GM12878 (cell line): ENCODE measurements around the gene SCUBE2. TPM values are rescaled to one million over a fixed set of nuclear protein-coding genes. Genes with fewer than 3 reads are reported as not detected.
"Not testable (repeated sequence)": the region's sequence is repeated elsewhere in the genome, so short reads cannot be mapped to it uniquely, and the experiment has no call there.

Experiments
- ATAC-seq: fragments of 200-7000 bp; cut with Tn5 transposase; 3 replicates; pipeline ENCODE4 v1.9.1; 2020; ENCODE audit warnings: mild to moderate bottlenecking, moderate library complexity
- BruUV-seq: library from RNA; stranded (reverse); fragments of 400-500 nt; replicated peaks from 2 replicates; lab custom pipeline; 2021; lab: Mats Ljungman, UMichigan
- CTCF ChIA-PET: fragments of 300-600 bp; sonication (Branson Sonifier 250); formaldehyde crosslinking; extraction: SDS; loops from one replicate; lab custom pipeline; 2021; ENCODE audit warnings: inconsistent platforms; lab: Yijun Ruan, JAX
- POLR2A ChIA-PET: fragments of 350-600 bp; formaldehyde crosslinking; extraction: SDS; loops from one replicate; lab custom pipeline; 2021; ENCODE audit warnings: inconsistent platforms; lab: Charles Lee
- RAD21 ChIA-PET: fragments of 300-600 bp; sonication (Branson Sonifier 250); formaldehyde crosslinking; loops from one replicate; lab custom pipeline; 2023; ENCODE audit warnings: antibody characterized with exemption; ENCODE audit not compliant: unreplicated experiment; lab: Charles Lee
- SMC1A ChIA-PET: fragments of 300-600 bp; sonication (Branson Sonifier 250); formaldehyde crosslinking; loops from one replicate; lab custom pipeline; 2023; ENCODE audit not compliant: unreplicated experiment, uncharacterized antibody; lab: Charles Lee
- DNase-seq: peaks from one replicate; pipeline ENCODE4 v3.0.0-alpha.2; 2011; ENCODE audit warnings: low read depth, low spot score
- FAIRE-seq: peaks from 3 replicates; lab custom pipeline; 2011; peaks lifted over from hg19 to GRCh38; lab: Jason Lieb, UNC
- H2AFZ ChIP-seq: 2 replicates; pipeline ENCODE4 v1.6.0; 2011; ENCODE audit warnings: low read depth, low read length, control low read depth; ENCODE audit not compliant: control insufficient read depth
- H3K27ac ChIP-seq: 2 replicates; pipeline ENCODE4 v1.5.1; 2011; ENCODE audit warnings: control low read depth; ENCODE audit not compliant: control insufficient read depth, insufficient read depth
- H3K27me3 ChIP-seq, 2 experiments: replicated peaks in 1 of 2; 2 replicates each; pipeline versions ENCODE4 v1.6.0 to v1.6.1; 2011; ENCODE audit warnings: low read length in 1 of 2; ENCODE audit not compliant: control insufficient read depth in 2 of 2, insufficient read depth in 2 of 2
- H3K36me3 ChIP-seq, 2 experiments: 2 replicates each; pipeline ENCODE4 v1.5.1; 2011; ENCODE audit warnings: low read length in 1 of 2; ENCODE audit not compliant: control insufficient read depth in 2 of 2, insufficient read depth in 2 of 2
- H3K4me1 ChIP-seq: 2 replicates; pipeline ENCODE4 v1.6.1; 2011; ENCODE audit warnings: mild to moderate bottlenecking, low read length, moderate library complexity, mixed read lengths; ENCODE audit not compliant: control insufficient read depth, insufficient read depth
- H3K4me2 ChIP-seq: 2 replicates; pipeline ENCODE4 v1.6.0; 2011; ENCODE audit warnings: control low read depth; ENCODE audit not compliant: control insufficient read depth, insufficient read depth
- H3K4me3 ChIP-seq: fragments of 200-600 bp; sonication (generic); 2 replicates; pipeline ENCODE4 v1.5.1; 2016
- H3K79me2 ChIP-seq: 2 replicates; pipeline ENCODE4 v1.6.0; 2011; ENCODE audit warnings: low read length; ENCODE audit not compliant: control insufficient read depth, insufficient read depth
- H3K9ac ChIP-seq: 2 replicates; pipeline ENCODE4 v1.8.0; 2011; ENCODE audit warnings: low read length, control low read depth, mixed read lengths; ENCODE audit not compliant: control insufficient read depth, insufficient read depth
- H3K9me3 ChIP-seq: replicated peaks from 3 replicates; pipeline ENCODE4 v1.5.1; 2011; ENCODE audit warnings: mild to moderate bottlenecking, low read length; ENCODE audit not compliant: control insufficient read depth, insufficient read depth
- H4K20me1 ChIP-seq: 2 replicates; pipeline ENCODE4 v1.6.0; 2011; ENCODE audit not compliant: control insufficient read depth, insufficient read depth
- E2F4 ChIP-seq: IDR thresholded peaks from 2 replicates; pipeline ENCODE4 v1.6.1; 2012; ENCODE audit warnings: low read depth, low read length, improper control_type of control experiment
- FOXK2 ChIP-seq: fragments of 450-650 bp; IDR thresholded peaks from 2 replicates; pipeline ENCODE4 v1.6.1; 2017; ENCODE audit warnings: mild to moderate bottlenecking, moderate library complexity
- IKZF2 ChIP-seq, 2 experiments: fragments of 450-650 bp; IDR thresholded peaks; 2 replicates each; pipeline ENCODE4 v1.6.1; 2017; ENCODE audit warnings: mild to moderate bottlenecking in 2 of 2, moderate library complexity in 2 of 2
- MEF2A ChIP-seq: IDR thresholded peaks from 2 replicates; pipeline ENCODE4 v1.6.1; 2011; ENCODE audit warnings: low read depth, mild to moderate bottlenecking, low read length, moderate library complexity; ENCODE audit not compliant: insufficient read depth
- REST ChIP-seq: IDR thresholded peaks from 2 replicates; pipeline ENCODE4 v1.6.1; 2012; ENCODE audit warnings: mild to moderate bottlenecking, low read depth, low read length
- TARDBP ChIP-seq: IDR thresholded peaks from 2 replicates; pipeline ENCODE4 v1.6.1; 2016; ENCODE audit warnings: borderline replicate concordance
- TCF3 ChIP-seq: IDR thresholded peaks from 2 replicates; pipeline ENCODE4 v1.6.1; 2012; ENCODE audit warnings: low read depth, mild to moderate bottlenecking, low read length, borderline replicate concordance; ENCODE audit not compliant: insufficient read depth
- WRNIP1 ChIP-seq: IDR thresholded peaks from 2 replicates; pipeline ENCODE4 v1.6.1; 2011; ENCODE audit warnings: low read depth, low read length, improper control_type of control experiment, borderline replicate concordance
- ZNF217 ChIP-seq: fragments of 450-650 bp; IDR thresholded peaks from 2 replicates; pipeline ENCODE4 v1.6.1; 2017; ENCODE audit warnings: antibody characterized with exemption, mild to moderate bottlenecking
- WGBS: methylation state at CpG from one replicate; pipeline ENCODE4 v1.1.6; 2016; ENCODE audit warnings: low lambda C conversion rate; ENCODE audit not compliant: insufficient replicate concordance, insufficient coverage; ENCODE audit errors: missing lambda C conversion rate; 5-methylcytosine and 5-hydroxymethylcytosine counted together
- in situ Hi-C: fragments of 300-500 bp; cut with MboI; formaldehyde crosslinking; loops from 9 replicates; pipeline ENCODE4 v1.14.3; 2018; ENCODE audit warnings: mixed read lengths
- intact Hi-C: fragments of 100-400 bp; cut with micrococcal nuclease; formaldehyde crosslinking; loops from one replicate; pipeline ENCODE4 v1.14.2; 2022; ENCODE audit not compliant: unreplicated experiment
- polyA plus RNA-seq, 11 experiments: library from polyadenylated mRNA; depleted of rRNA in 4 of 11; unstranded in 6 of 11; stranded (reverse) in 5 of 11; fragments of >200 nt; fragmentation: Nextera tagmentation in 4 of 11; fragmentation: Illumina TruSeq in 1 of 11; extraction: Ambion mirVana in 4 of 11; extraction: Trizol in 1 of 11; gene quantifications; 1 replicate in 1 of 11; 2 replicates in 10 of 11; pipeline versions ENCODE4 v1.2.1 to v1.2.3, GENCODE V29; 2011 to 2016; ENCODE audit warnings: inconsistent platforms in 2 of 11, missing spikeins in 2 of 11, low read depth in 1 of 11
- total RNA-seq, 4 experiments: library from RNA; depleted of rRNA in 3 of 4; stranded (reverse); fragments of >200 nt in 3 of 4; fragmentation: Illumina TruSeq in 1 of 4; extraction: Trizol in 1 of 4; gene quantifications; 2 replicates each; pipeline versions ENCODE4 v1.2.1 to v1.2.3, GENCODE V29; 2013 to 2021

SCUBE2 gene
- total and polyA plus RNA-seq, 10 of the 15 experiments (the other 5 are each of a cell fraction or from before 2014, with no cell fraction given), result 0.12 to 0.56 (median 0.31) TPM; not detected in 2

- H3K4me2 ChIP-seq, result no peak overlapping the region
- H3K79me2 ChIP-seq, result no peaks in the 10 kb centered on the region
- no peaks in the 10 kb centered on the region for H3K36me3 ChIP-seq
- H3K4me1 ChIP-seq, result no peaks in the 10 kb centered on the region
- ChIA-PET SMC1A (interaction anchor here (1.5 kb wide), 1 partner anchor 15 kb away, joined by 3 read pairs; no protein-coding TSS in a partner anchor), POLR2A (interaction anchor here (0.6 kb wide), 1 partner anchor 366 kb away, joined by 3 read pairs; no protein-coding TSS in a partner anchor), RAD21 (no interaction called here), CTCF (interaction anchor here (1.0 kb wide), 1 partner anchor 21 kb away, joined by 3 read pairs; no protein-coding TSS in a partner anchor)
- 55% methylated on average over 3 of the region's 3 CpGs for WGBS
- H2AFZ ChIP-seq, result no peak overlapping the region
- no peak overlapping the region for H3K9ac ChIP-seq
- no peaks in the 10 kb centered on the region for H4K20me1 ChIP-seq
- no peak overlapping the region for H3K4me3 ChIP-seq
- H3K27me3 ChIP-seq, result no peaks in the 10 kb centered on the region
- intact Hi-C loops, result no loop called here
- in situ Hi-C loops, result no loop called here
- H3K9me3 ChIP-seq, result no peaks in the 10 kb centered on the region
- no TSS peak for BruUV-seq
- no peak for DNase-seq
- no peak overlapping the region for H3K27ac ChIP-seq
- TF ChIP-seq E2F4 (no peak), IKZF2 (IDR thresholded peaks at IDR 0.05) (no peak), REST (no peak), TCF3 (no peak), MEF2A (no peak), TARDBP (no peak), WRNIP1 (no peak), FOXK2 (no peak), ZNF217 (no peak)
- no peak for FAIRE-seq
- no peak for ATAC-seq
Measured at GRCh38 chr11:8980485-8980884, 110.9 kb downstream of the SCUBE2 start.

DNA sequence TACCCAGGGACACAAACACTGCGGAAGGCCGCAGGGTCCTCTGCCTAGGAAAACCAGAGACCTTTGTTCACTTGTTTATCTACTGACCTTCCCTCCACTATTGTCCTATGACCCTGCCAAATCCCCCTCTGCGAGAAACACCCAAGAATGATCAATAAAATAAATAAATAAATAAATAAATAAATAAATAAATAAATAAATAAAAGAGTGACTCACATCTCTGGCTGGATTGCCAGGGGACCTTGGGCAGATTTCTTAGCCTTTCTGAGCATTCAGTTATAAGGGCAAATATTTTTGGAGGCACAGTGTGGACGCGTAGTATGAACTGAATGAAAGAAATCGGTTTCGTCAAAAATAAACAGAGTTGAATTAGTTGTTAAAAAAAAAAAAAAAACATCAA, 112.0 kb downstream of the SCUBE2 start:
- H3K4me3 ChIP-seq, H3K9ac ChIP-seq, H3K4me1 ChIP-seq, H3K79me2 ChIP-seq, in situ Hi-C loops, DNase-seq, H4K20me1 ChIP-seq, intact Hi-C loops, SMC1A ChIA-PET, FAIRE-seq, H3K36me3 ChIP-seq, CTCF ChIA-PET, BruUV-seq, H3K9me3 ChIP-seq, H2AFZ ChIP-seq, RAD21 ChIA-PET, H3K27me3 ChIP-seq, ATAC-seq, POLR2A ChIA-PET, H3K4me2 ChIP-seq, H3K27ac ChIP-seq: not testable (repeated sequence)
- WGBS, result 80% methylated on average over 5 of the region's 7 CpGs
